ENCODE data around the gene CDK19. TPM values are rescaled to one million over a fixed set of nuclear protein-coding genes. Genes with fewer than 3 reads are reported as not detected.
"Not testable (repeated sequence)": the region's sequence is repeated elsewhere in the genome, so short reads cannot be mapped to it uniquely, and the experiment has no call there.

Gene CDK19
- total RNA-seq, 2 experiments from 2014 or later = 21.6 to 26.2 TPM

- Mint-ChIP-seq H3K4me1 (ENCODE audit: low read depth) (peaks cover 11% of the 10 kb centered on the region), H3K36me3 (ENCODE audit: low read depth) (peaks cover 9% of the 10 kb centered on the region), H3K27ac (no peak overlapping the region), H3K27me3 (ENCODE audit: low read depth) (no peaks in the 10 kb centered on the region), H3K9me3 (ENCODE audit: insufficient read depth) (no peaks in the 10 kb centered on the region), H3K4me3 (no peak overlapping the region)
- ChIA-PET POLR2A (no interaction called here), CTCF (no interaction called here)
- ATAC-seq (no peak), DNase-seq (no peak)
These were observed 201.2 kb downstream of the CDK19 start for GRCh38 chr6:110614106-110614505.

GRCh38 chr6:110613356-110613755 lies 201.9 kb downstream of the CDK19 start:
- ChIA-PET POLR2A (no interaction called here), CTCF (interaction anchor here (1.4 kb wide), 1 partner anchor 69 kb away, joined by 3 read pairs; no protein-coding TSS in a partner anchor)
- Mint-ChIP-seq H3K4me3 (no peak overlapping the region), H3K27ac (no peak overlapping the region), H3K27me3 (ENCODE audit: low read depth) (no peaks in the 10 kb centered on the region), H3K9me3 (ENCODE audit: insufficient read depth) (no peaks in the 10 kb centered on the region), H3K4me1 (ENCODE audit: low read depth) (peaks cover 7% of the 10 kb centered on the region), H3K36me3 (ENCODE audit: low read depth) (peaks cover 9% of the 10 kb centered on the region)
- DNase-seq (no peak), ATAC-seq (no peak)

- Mint-ChIP-seq H3K36me3 (ENCODE audit: low read depth) (peaks cover 6% of the 10 kb centered on the region), H3K27me3 (ENCODE audit: low read depth) (no peaks in the 10 kb centered on the region), H3K4me3 (no peak overlapping the region), H3K4me1 (ENCODE audit: low read depth) (no peaks in the 10 kb centered on the region), H3K27ac (no peak overlapping the region), H3K9me3 (ENCODE audit: insufficient read depth) (no peaks in the 10 kb centered on the region)
- POLR2A ChIA-PET = no interaction called here
- CTCF ChIA-PET = interaction anchor here (1.1 to 1.4 kb wide), 2 partner anchors 70 to 337 kb away, joined by 3 read pairs; no protein-coding TSS in a partner anchor
- DNase-seq (no peak), ATAC-seq (no peak)
These were observed 203.0 kb downstream of the CDK19 start for GRCh38 chr6:110612298-110612697.

- H3K27me3 Mint-ChIP-seq (ENCODE audit: low read depth) = no peaks in the 10 kb centered on the region
- ChIA-PET POLR2A (no interaction called here), CTCF (interaction anchor here (1.0 kb wide), 1 partner anchor 21 kb away, joined by 3 read pairs; no protein-coding TSS in a partner anchor)
- H3K4me1 Mint-ChIP-seq (ENCODE audit: low read depth) = no peaks in the 10 kb centered on the region
- no peaks in the 10 kb centered on the region for H3K9me3 Mint-ChIP-seq (ENCODE audit: insufficient read depth)
- H3K4me3 Mint-ChIP-seq = no peak overlapping the region
- ATAC-seq (no peak), DNase-seq (no peak)
- no peaks in the 10 kb centered on the region for H3K36me3 Mint-ChIP-seq (ENCODE audit: low read depth)
- H3K27ac Mint-ChIP-seq = no peak overlapping the region
These were observed 206.2 kb downstream of the CDK19 start for GRCh38 chr6:110609101-110609500.

GRCh38 chr6:110608151-110608550 lies 207.1 kb downstream of the CDK19 start:
- ChIA-PET POLR2A (no interaction called here), CTCF (interaction anchor here (1.0 kb wide), 1 partner anchor 22 kb away, joined by 3 read pairs; no protein-coding TSS in a partner anchor)
- H3K4me1 Mint-ChIP-seq (ENCODE audit: low read depth) = no peaks in the 10 kb centered on the region
- H3K36me3 Mint-ChIP-seq (ENCODE audit: low read depth) = no peaks in the 10 kb centered on the region
- DNase-seq (no peak), ATAC-seq (no peak)
- no peaks in the 10 kb centered on the region for H3K27me3 Mint-ChIP-seq (ENCODE audit: low read depth)
- H3K4me3 Mint-ChIP-seq = no peak overlapping the region
- no peak overlapping the region for H3K27ac Mint-ChIP-seq
- no peaks in the 10 kb centered on the region for H3K9me3 Mint-ChIP-seq (ENCODE audit: insufficient read depth)

GRCh38 chr6:110606151-110606550 lies 209.1 kb downstream of the CDK19 start:
- ChIA-PET CTCF (no interaction called here), POLR2A (interaction anchor here (0.7 kb wide), 1 partner anchor 1146 kb away, joined by 3 read pairs; no protein-coding TSS in a partner anchor)
- H3K4me3 Mint-ChIP-seq = no peak overlapping the region

GRCh38 chr6:110600640-110601039 lies 214.6 kb downstream of the CDK19 start:
- POLR2A ChIA-PET; ATAC-seq; CTCF ChIA-PET; H3K27me3 Mint-ChIP-seq (ENCODE audit: low read depth); H3K27ac Mint-ChIP-seq; H3K4me3 Mint-ChIP-seq; H3K36me3 Mint-ChIP-seq (ENCODE audit: low read depth); DNase-seq; H3K4me1 Mint-ChIP-seq (ENCODE audit: low read depth); H3K9me3 Mint-ChIP-seq (ENCODE audit: insufficient read depth): not testable (repeated sequence)

More at GRCh38 chr6:110606151-110606550, 209.1 kb downstream of the CDK19 start:
- no peaks in the 10 kb centered on the region for H3K4me1 Mint-ChIP-seq (ENCODE audit: low read depth)
- DNase-seq = no peak
- H3K27me3 Mint-ChIP-seq (ENCODE audit: low read depth) = no peaks in the 10 kb centered on the region
- no peak for ATAC-seq
- no peaks in the 10 kb centered on the region for H3K36me3 Mint-ChIP-seq (ENCODE audit: low read depth)
- H3K27ac Mint-ChIP-seq = no peak overlapping the region
- H3K9me3 Mint-ChIP-seq (ENCODE audit: insufficient read depth) = no peaks in the 10 kb centered on the region

- ChIA-PET CTCF (no interaction called here), POLR2A (no interaction called here)
- Mint-ChIP-seq H3K36me3 (ENCODE audit: low read depth) (no peaks in the 10 kb centered on the region), H3K27ac (no peak overlapping the region), H3K27me3 (ENCODE audit: low read depth) (no peaks in the 10 kb centered on the region), H3K9me3 (ENCODE audit: insufficient read depth) (peaks cover 5% of the 10 kb centered on the region), H3K4me3 (no peak overlapping the region), H3K4me1 (ENCODE audit: low read depth) (no peaks in the 10 kb centered on the region)
- ATAC-seq (no peak), DNase-seq (no peak)
These were observed 217.5 kb downstream of the CDK19 start for GRCh38 chr6:110597761-110598160.

GRCh38 chr6:110596354-110596753 lies 218.9 kb downstream of the CDK19 start:
- Mint-ChIP-seq H3K36me3 (ENCODE audit: low read depth) (no peaks in the 10 kb centered on the region), H3K9me3 (ENCODE audit: insufficient read depth) (peaks cover 5% of the 10 kb centered on the region), H3K27me3 (ENCODE audit: low read depth) (no peaks in the 10 kb centered on the region), H3K4me3 (no peak overlapping the region), H3K4me1 (ENCODE audit: low read depth) (peaks cover under 1% of the 10 kb centered on the region), H3K27ac (no peak overlapping the region)
- ChIA-PET CTCF (interaction anchor here (0.6 kb wide), 1 partner anchor 23 kb away, joined by 3 read pairs; no protein-coding TSS in a partner anchor), POLR2A (interaction anchor here (0.9 kb wide), 1 partner anchor 10 kb away, joined by 4 read pairs; no protein-coding TSS in a partner anchor)
- ATAC-seq (no peak), DNase-seq (no peak)

GRCh38 chr6:110595112-110595511 lies 220.2 kb downstream of the CDK19 start:
- Mint-ChIP-seq H3K9me3 (ENCODE audit: insufficient read depth) (peaks cover 5% of the 10 kb centered on the region), H3K27ac (no peak overlapping the region), H3K4me3 (no peak overlapping the region), H3K4me1 (ENCODE audit: low read depth) (peaks cover 13% of the 10 kb centered on the region), H3K27me3 (ENCODE audit: low read depth) (no peaks in the 10 kb centered on the region), H3K36me3 (ENCODE audit: low read depth) (no peaks in the 10 kb centered on the region)
- POLR2A ChIA-PET = no interaction called here
- DNase-seq (no peak), ATAC-seq (no peak)
- CTCF ChIA-PET = interaction anchor here (1.6 kb wide), 1 partner anchor 9 kb away, joined by 5 read pairs; no protein-coding TSS in a partner anchor

- Mint-ChIP-seq H3K4me1 (ENCODE audit: low read depth) (peaks cover 13% of the 10 kb centered on the region), H3K9me3 (ENCODE audit: insufficient read depth) (peaks cover 5% of the 10 kb centered on the region), H3K36me3 (ENCODE audit: low read depth) (peaks cover 2% of the 10 kb centered on the region), H3K4me3 (no peak overlapping the region), H3K27ac (no peak overlapping the region), H3K27me3 (ENCODE audit: low read depth) (peaks cover 3% of the 10 kb centered on the region)
- CTCF ChIA-PET = no interaction called here
- ATAC-seq (no peak), DNase-seq (no peak)
- POLR2A ChIA-PET = no interaction called here
These were observed 221.6 kb downstream of the CDK19 start for GRCh38 chr6:110593637-110594036.

- ATAC-seq (no peak), DNase-seq (no peak)
- Mint-ChIP-seq H3K4me3 (no peak overlapping the region), H3K36me3 (ENCODE audit: low read depth) (peaks cover 2% of the 10 kb centered on the region), H3K9me3 (ENCODE audit: insufficient read depth) (peaks cover 5% of the 10 kb centered on the region), H3K27ac (no peak overlapping the region), H3K27me3 (ENCODE audit: low read depth) (peaks cover 3% of the 10 kb centered on the region), H3K4me1 (ENCODE audit: low read depth) (peaks cover 13% of the 10 kb centered on the region)
- ChIA-PET POLR2A (interaction anchor here (0.5 to 0.7 kb wide), 2 partner anchors 53 to 1657 kb away, joined by 3 read pairs; no protein-coding TSS in a partner anchor), CTCF (no interaction called here)
These were observed 222.5 kb downstream of the CDK19 start for GRCh38 chr6:110592765-110593164.

Measured in activated CD8-positive, alpha-beta T cell treated with anti-CD3 and anti-CD28 coated beads, Interleukin-2, amount 10 ng/mL, durations not matched to agents 7 days and 5 days (primary cell).